Naive thymus-derived CD4-positive, alpha-beta T cell (primary cell): ENCODE measurements around the gene MSMP. TPM values are rescaled to one million over a fixed set of nuclear protein-coding genes. Genes with fewer than 3 reads are reported as not detected.

Experiments
- ATAC-seq: fragments of 150-1000 bp; cut with Tn5 transposase; 2 replicates; pipeline ENCODE4 v1.10.0; 2021; ENCODE audit warnings: mild to moderate bottlenecking, moderate library complexity
- CTCF ChIA-PET: fragments of 350-600 bp; sonication (Branson Sonifier 250); formaldehyde crosslinking; loops from one replicate; lab custom pipeline; 2021; ENCODE audit warnings: antibody characterized with exemption; lab: Charles Lee
- POLR2A ChIA-PET: fragments of 350-600 bp; sonication (Branson Sonifier 250); formaldehyde crosslinking; loops from one replicate; lab custom pipeline; 2021; ENCODE audit warnings: antibody characterized with exemption, inconsistent platforms; lab: Charles Lee
- DNase-seq, 9 donors: peaks; one replicate each; pipeline versions ENCODE4 v3.0.0 to v3.0.0-alpha.2; 2020 to 2022; ENCODE audit warnings: mixed read lengths in 1 of 9
- H3K27ac ChIP-seq: one replicate; pipeline ENCODE4 v1.7.0; 2013; ENCODE audit warnings: mild to moderate bottlenecking, low read depth, low read length, moderate library complexity
- H3K27me3 ChIP-seq, 2 donors: one replicate each; pipeline ENCODE4 v1.7.0; 2013; ENCODE audit warnings: low read length in 2 of 2, mild to moderate bottlenecking in 2 of 2, moderate library complexity in 2 of 2; ENCODE audit not compliant: control insufficient read depth in 2 of 2, insufficient read depth in 2 of 2
- H3K36me3 ChIP-seq, 3 experiments: 1 replicate in 2 of 3; 2 replicates in 1 of 3; pipeline ENCODE4 v1.7.0; 2013; ENCODE audit warnings: low read length in 3 of 3, mild to moderate bottlenecking in 3 of 3, moderate library complexity in 1 of 3; ENCODE audit not compliant: insufficient read depth in 3 of 3, control insufficient read depth in 2 of 3
- H3K4me1 ChIP-seq, 2 donors: one replicate each; pipeline ENCODE4 v1.7.0; 2013; ENCODE audit warnings: low read length in 2 of 2, mild to moderate bottlenecking in 2 of 2, moderate library complexity in 1 of 2; ENCODE audit not compliant: control insufficient read depth in 2 of 2, insufficient read depth in 2 of 2
- H3K4me3 ChIP-seq: 2 replicates; pipeline ENCODE4 v1.7.0; 2013; ENCODE audit warnings: mild to moderate bottlenecking, low read length
- H3K9me3 ChIP-seq, 3 experiments: 1 replicate in 2 of 3; 2 replicates in 1 of 3; pipeline ENCODE4 v1.7.0; 2013; ENCODE audit warnings: low read length in 3 of 3; ENCODE audit not compliant: control insufficient read depth in 2 of 3
- H3K27ac Mint-ChIP-seq, 9 donors: one replicate each; pipeline ENCODE4 v1.8.0; 2020 to 2022; ENCODE audit warnings: mixed read lengths in 9 of 9, mild to moderate bottlenecking in 8 of 9, moderate library complexity in 5 of 9, inconsistent platforms in 2 of 9
- H3K27me3 Mint-ChIP-seq, 5 donors: one replicate each; pipeline ENCODE4 v1.8.0; 2021 to 2022; ENCODE audit warnings: mixed read lengths in 5 of 5, mild to moderate bottlenecking in 1 of 5
- H3K36me3 Mint-ChIP-seq, 5 donors: one replicate each; pipeline ENCODE4 v1.8.0; 2020 to 2022; ENCODE audit warnings: mixed read lengths in 5 of 5, mild to moderate bottlenecking in 3 of 5, inconsistent platforms in 1 of 5
- H3K4me1 Mint-ChIP-seq, 7 donors: one replicate each; pipeline ENCODE4 v1.8.0; 2020 to 2022; ENCODE audit warnings: mixed read lengths in 7 of 7, mild to moderate bottlenecking in 3 of 7, inconsistent platforms in 1 of 7
- H3K4me3 Mint-ChIP-seq, 10 donors: one replicate each; pipeline ENCODE4 v1.8.0; 2020 to 2022; ENCODE audit warnings: mild to moderate bottlenecking in 10 of 10, mixed read lengths in 10 of 10, moderate library complexity in 6 of 10, inconsistent platforms in 2 of 10
- H3K9me3 Mint-ChIP-seq, 11 donors: one replicate each; pipeline ENCODE4 v1.8.0; 2020 to 2022; ENCODE audit warnings: mixed read lengths in 11 of 11, mild to moderate bottlenecking in 4 of 11, inconsistent platforms in 1 of 11, moderate library complexity in 1 of 11
- intact Hi-C, 2 donors: fragments of 100-400 bp; cut with micrococcal nuclease; formaldehyde crosslinking; loops; one replicate each; pipeline ENCODE4 v1.15.1; 2023
- polyA plus RNA-seq, 2 donors: library from polyadenylated mRNA; unstranded; fragments of 300-500 nt; fragmentation: Illumina TruSeq; gene quantifications; one replicate each; pipeline ENCODE4 v1.2.3, GENCODE V29; 2021
- total RNA-seq, 6 experiments: library from RNA in 5 of 6; stranded (reverse) in 5 of 6; gene quantifications; 1 replicate in 5 of 6; 2 replicates in 1 of 6; pipeline ENCODE4 v1.2.3 and lab custom pipeline; 2021 to 2026

MSMP gene
- total and polyA plus RNA-seq, 7 experiments from 2014 or later, result 0.48 to 0.84 (median 0.61) TPM; not detected in 4

DNA sequence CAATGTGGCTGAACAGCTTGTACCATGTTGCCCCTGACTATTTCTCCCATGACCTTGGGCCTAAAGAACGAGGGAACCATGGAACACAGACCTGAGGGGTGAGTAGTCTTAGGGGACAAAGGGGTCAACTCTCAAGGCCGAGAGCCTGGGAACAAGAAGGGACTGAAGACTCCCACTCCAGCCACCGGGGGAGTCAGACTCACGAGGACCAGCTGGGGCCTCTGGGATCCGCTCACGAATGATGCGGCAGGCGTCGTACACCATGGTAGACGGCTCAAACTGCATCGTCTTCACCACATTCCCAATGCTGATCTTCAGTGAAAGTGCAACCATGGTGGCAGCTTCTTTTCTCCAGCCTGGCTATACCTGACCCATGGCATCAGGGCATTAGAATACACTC, 28.7 kb downstream of the MSMP start:
- H3K27ac Mint-ChIP-seq, result no peak overlapping the region
- no peaks in the 10 kb centered on the region for H3K27me3 Mint-ChIP-seq
- POLR2A ChIA-PET, result interaction anchor here (0.6 to 1.3 kb wide), 3 partner anchors 26 to 113 kb away, joined by 3 to 5 read pairs (median 4); no protein-coding TSS in a partner anchor

DNA sequence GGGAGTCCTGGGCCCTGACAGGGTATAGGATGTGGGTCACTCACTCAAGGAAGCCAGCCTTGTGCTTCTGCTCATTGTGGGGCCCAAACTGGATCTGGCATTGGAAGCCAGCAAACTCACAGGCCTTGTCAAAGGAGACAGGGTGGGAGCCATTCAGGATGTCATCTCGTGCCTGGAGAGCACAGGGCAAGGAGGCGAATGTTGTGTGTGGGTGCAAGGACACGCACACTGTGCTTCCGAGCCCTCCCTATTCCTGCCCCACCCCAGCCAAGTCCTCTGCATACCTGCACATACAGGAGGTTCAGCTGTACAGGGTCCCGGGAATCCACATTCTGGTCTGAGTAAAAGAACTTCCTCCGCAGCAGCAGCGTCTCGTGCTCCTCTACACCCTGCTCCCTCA, 30.2 kb downstream of the MSMP start:
- no peak overlapping the region for H3K27ac Mint-ChIP-seq
- no peak for DNase-seq
- no peak overlapping the region for H3K4me3 ChIP-seq
- H3K4me1 Mint-ChIP-seq, result peaks cover 0 to 23% (median 8%) of the 10 kb centered on the region in 7 donors
- CTCF ChIA-PET, result interaction anchor here (0.7 kb wide), 2 partner anchors 158 to 252 kb away, joined by 3 read pairs; no protein-coding TSS in a partner anchor
- H3K4me1 ChIP-seq, result peaks cover 21 to 22% of the 10 kb centered on the region in 2 donors
- peaks cover 0 to 2% (median 0%) of the 10 kb centered on the region in 11 donors for H3K9me3 Mint-ChIP-seq
- no peaks in the 10 kb centered on the region for H3K9me3 ChIP-seq
- no peak overlapping the region for H3K4me3 Mint-ChIP-seq
- POLR2A ChIA-PET, result interaction anchor here (1.0 kb wide), 1 partner anchor 9 kb away, joined by 3 read pairs; no protein-coding TSS in a partner anchor
- intact Hi-C loops, result no loop called here
- H3K36me3 ChIP-seq, result peaks cover 39 to 68% (median 59%) of the 10 kb centered on the region in 3 experiments
- no peak for ATAC-seq
- no peak overlapping the region for H3K27ac ChIP-seq
- H3K27me3 ChIP-seq, result no peaks in the 10 kb centered on the region
- no peaks in the 10 kb centered on the region for H3K27me3 Mint-ChIP-seq
- H3K36me3 Mint-ChIP-seq, result peaks cover 24 to 39% (median 29%) of the 10 kb centered on the region in 5 donors

More for the DNA sequence above, 28.7 kb downstream of the MSMP start:
- no peak for ATAC-seq
- Histone ChIP-seq H3K4me3 (no peak overlapping the region), H3K36me3 (peaks cover 27 to 53% (median 45%) of the 10 kb centered on the region in 3 experiments), H3K27me3 (no peaks in the 10 kb centered on the region), H3K9me3 (no peaks in the 10 kb centered on the region), H3K4me1 (peaks cover 36% of the 10 kb centered on the region in 2 donors), H3K27ac (no peak overlapping the region)
- Mint-ChIP-seq H3K4me1 (peaks cover 0 to 23% (median 8%) of the 10 kb centered on the region in 7 donors), H3K4me3 (no peak overlapping the region), H3K9me3 (peaks cover 0 to 2% (median 0%) of the 10 kb centered on the region in 11 donors), H3K36me3 (peaks cover 16 to 32% (median 29%) of the 10 kb centered on the region in 5 donors)
- intact Hi-C loops, result no loop called here
- CTCF ChIA-PET, result interaction anchor here (0.9 to 1.6 kb wide), 2 partner anchors 13 to 78 kb away, joined by 3 read pairs; no protein-coding TSS in a partner anchor
- no peak for DNase-seq

DNA sequence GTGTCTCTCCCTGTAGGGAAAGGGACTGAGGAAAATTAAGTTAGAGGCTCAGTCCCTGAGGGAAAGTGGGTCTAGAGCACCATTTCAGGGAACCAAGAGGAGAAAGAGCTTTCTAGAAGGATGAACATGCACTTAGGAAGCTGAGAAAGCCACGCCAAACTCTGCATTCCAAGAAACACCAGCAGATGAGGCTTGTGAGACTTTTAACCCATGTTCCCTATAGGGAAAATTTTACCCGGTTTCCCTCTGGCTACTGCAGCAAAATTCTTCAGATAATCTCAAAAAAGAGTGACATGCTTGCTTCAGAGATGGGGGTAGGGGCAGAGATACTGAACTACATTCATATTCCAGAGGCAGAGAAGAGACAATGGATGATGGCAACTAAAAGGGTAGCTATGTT, 30.6 kb downstream of the MSMP start:
- Mint-ChIP-seq H3K36me3 (peaks cover 24 to 41% (median 30%) of the 10 kb centered on the region in 5 donors), H3K27ac (peak overlapping the region in 1 of 9 donors; percentile 31), H3K9me3 (peaks cover 0 to 2% (median 0%) of the 10 kb centered on the region in 11 donors), H3K4me1 (peaks cover 0 to 23% (median 8%) of the 10 kb centered on the region in 7 donors), H3K4me3 (no peak overlapping the region), H3K27me3 (no peaks in the 10 kb centered on the region)
- Histone ChIP-seq H3K27me3 (no peaks in the 10 kb centered on the region), H3K27ac (no peak overlapping the region), H3K36me3 (peaks cover 44 to 73% (median 62%) of the 10 kb centered on the region in 3 experiments), H3K4me1 (peaks cover 17 to 18% of the 10 kb centered on the region in 2 donors), H3K4me3 (no peak overlapping the region), H3K9me3 (no peaks in the 10 kb centered on the region)
- ChIA-PET CTCF (interaction anchor here (0.7 to 0.9 kb wide), 2 partner anchors 31 to 159 kb away, joined by 3 read pairs; no protein-coding TSS in a partner anchor), POLR2A (interaction anchor here (1.0 kb wide), 1 partner anchor 10 kb away, joined by 3 read pairs; no protein-coding TSS in a partner anchor)
- DNase-seq (no peak), ATAC-seq (no peak)
- intact Hi-C loops, result no loop called here

DNA sequence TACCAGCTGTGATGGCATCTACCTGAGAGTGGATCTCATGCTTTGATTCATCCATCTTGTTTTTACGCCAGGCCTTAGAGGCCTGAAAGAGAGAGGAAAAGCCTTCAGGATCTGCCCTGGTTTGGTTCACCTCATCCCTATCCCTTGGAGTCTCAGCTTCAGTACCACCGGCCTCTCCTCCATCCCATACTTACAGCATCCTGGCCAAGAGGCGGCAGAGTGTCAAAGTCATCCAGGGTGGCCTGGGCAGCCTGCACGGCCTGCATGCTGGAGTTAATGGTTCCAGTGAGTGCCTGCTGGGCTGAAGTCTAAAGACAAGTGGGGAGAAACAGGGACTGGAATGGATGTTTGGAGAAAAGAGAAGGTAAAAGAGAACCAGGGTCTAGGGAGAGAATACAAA, 34.5 kb downstream of the MSMP start:
- ChIA-PET POLR2A (no interaction called here), CTCF (no interaction called here)
- no peak for DNase-seq
- Histone ChIP-seq H3K27me3 (no peaks in the 10 kb centered on the region), H3K27ac (no peak overlapping the region), H3K9me3 (no peaks in the 10 kb centered on the region), H3K4me3 (no peak overlapping the region), H3K36me3 (peaks cover 52 to 100% (median 86%) of the 10 kb centered on the region in 3 experiments), H3K4me1 (no peaks in the 10 kb centered on the region)
- Mint-ChIP-seq H3K4me1 (peaks cover 0 to 14% (median 3%) of the 10 kb centered on the region in 7 donors), H3K9me3 (peaks cover 0 to 1% (median 0%) of the 10 kb centered on the region in 11 donors), H3K4me3 (no peak overlapping the region), H3K27me3 (no peaks in the 10 kb centered on the region), H3K36me3 (peaks cover 28 to 62% (median 39%) of the 10 kb centered on the region in 5 donors), H3K27ac (peak overlapping the region in 2 of 9 donors; percentile 8 to 19)
- ATAC-seq, result no peak
- intact Hi-C loops, result no loop called here

DNA sequence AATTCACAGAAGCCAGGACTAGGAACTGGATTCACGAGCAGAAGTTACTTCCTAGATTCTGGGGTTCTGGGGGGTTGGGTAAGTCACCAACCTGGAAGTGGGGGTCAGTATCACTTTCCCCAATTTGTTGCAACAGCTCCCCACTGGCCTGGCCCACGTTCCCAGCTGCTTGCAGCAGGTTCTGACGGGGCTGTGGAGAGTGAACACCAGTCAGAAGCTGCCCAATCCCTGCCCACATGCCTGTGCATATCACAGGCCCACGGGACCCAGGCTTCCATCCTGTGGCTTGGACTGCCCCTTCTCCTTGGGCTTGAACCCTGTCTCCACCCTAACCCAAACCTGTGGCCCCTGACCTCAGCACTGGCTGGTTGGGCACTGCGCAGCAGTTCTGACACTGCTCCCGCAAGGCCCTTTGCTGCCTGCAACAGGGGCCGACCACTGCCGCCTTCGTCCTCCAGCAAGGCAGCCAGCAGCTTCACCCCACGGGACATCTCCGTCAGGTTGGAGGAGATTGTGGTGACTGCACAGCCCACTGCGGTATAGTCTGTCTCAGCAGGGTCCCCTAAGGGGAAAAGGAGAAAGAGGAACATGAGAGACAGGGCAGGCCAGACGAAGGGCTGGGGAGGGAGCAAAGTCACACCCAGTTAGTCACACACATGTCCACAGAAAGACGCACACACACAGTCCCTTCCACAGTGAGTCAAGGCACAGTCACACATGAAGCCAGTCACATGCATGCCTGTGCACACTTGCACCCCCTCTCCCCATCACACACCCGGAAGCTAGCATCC, 35.2 kb downstream of the MSMP start:
- ATAC-seq (peak; percentile 75), DNase-seq (no peak)
- POLR2A ChIA-PET, result no interaction called here
- Histone ChIP-seq H3K4me3 (no peak overlapping the region), H3K27ac (no peak overlapping the region), H3K4me1 (no peaks in the 10 kb centered on the region), H3K27me3 (no peaks in the 10 kb centered on the region), H3K9me3 (no peaks in the 10 kb centered on the region), H3K36me3 (peaks cover 52 to 100% (median 85%) of the 10 kb centered on the region in 3 experiments)
- Mint-ChIP-seq H3K4me3 (no peak overlapping the region), H3K4me1 (peaks cover 0 to 13% (median 0%) of the 10 kb centered on the region in 7 donors), H3K27me3 (no peaks in the 10 kb centered on the region), H3K36me3 (peaks cover 26 to 64% (median 37%) of the 10 kb centered on the region in 5 donors), H3K9me3 (peaks cover 0 to 1% (median 0%) of the 10 kb centered on the region in 11 donors), H3K27ac (peak overlapping the region in 3 of 9 donors; percentile 8 to 70 (median 19))
- CTCF ChIA-PET, result interaction anchor here (1.2 kb wide), 1 partner anchor 22 kb away, joined by 4 read pairs; no protein-coding TSS in a partner anchor
- intact Hi-C loops, result no loop called here

DNA sequence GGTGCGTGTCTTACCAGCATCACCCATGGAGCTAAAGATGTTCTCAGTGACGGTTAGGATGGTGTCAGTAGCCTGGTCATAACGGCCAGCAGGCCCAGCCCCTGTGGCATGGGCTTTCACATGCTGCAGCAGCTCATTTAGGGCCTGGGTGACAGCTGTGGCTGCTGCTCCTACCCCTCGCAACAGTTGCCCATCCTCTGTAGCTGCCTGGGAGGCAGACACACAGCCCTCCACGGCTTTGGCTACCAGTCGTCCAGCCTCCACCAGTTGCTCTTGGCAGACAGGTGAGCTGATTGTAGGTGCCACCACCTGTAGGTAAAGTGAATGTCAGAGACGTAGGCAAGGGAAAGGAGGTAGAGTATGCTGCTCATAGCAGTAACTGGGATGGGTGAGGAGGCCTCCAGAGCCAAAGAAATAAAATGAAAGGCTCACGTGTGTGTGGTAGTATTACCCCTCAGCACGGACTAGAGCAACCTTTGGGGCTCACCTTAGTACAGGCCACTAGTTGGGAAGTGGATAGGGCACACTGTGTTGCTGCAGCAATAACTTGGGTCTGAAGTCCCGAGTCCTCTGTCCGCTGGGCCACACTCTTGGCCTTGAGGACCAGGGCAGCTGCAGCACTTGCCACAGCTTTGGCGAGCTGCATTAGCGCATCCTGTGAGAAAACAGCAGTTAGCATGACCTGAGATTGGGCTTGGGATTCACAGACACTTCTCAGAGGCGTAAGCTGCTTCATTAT, 36.8 kb downstream of the MSMP start:
- H3K4me3 Mint-ChIP-seq, result no peak overlapping the region
- CTCF ChIA-PET, result interaction anchor here (0.8 to 1.2 kb wide), 2 partner anchors 11 to 21 kb away, joined by 3 to 6 read pairs; no protein-coding TSS in a partner anchor
- Histone ChIP-seq H3K9me3 (no peaks in the 10 kb centered on the region), H3K27me3 (no peaks in the 10 kb centered on the region), H3K4me3 (no peak overlapping the region), H3K36me3 (peaks cover 44 to 100% (median 82%) of the 10 kb centered on the region in 3 experiments), H3K27ac (no peak overlapping the region), H3K4me1 (no peaks in the 10 kb centered on the region)
- ATAC-seq (no peak), DNase-seq (no peak)
- H3K27me3 Mint-ChIP-seq, result no peaks in the 10 kb centered on the region
- H3K27ac Mint-ChIP-seq, result peak overlapping the region in 1 of 9 donors; percentile 71
- peaks cover 27 to 67% (median 34%) of the 10 kb centered on the region in 5 donors for H3K36me3 Mint-ChIP-seq
- H3K4me1 Mint-ChIP-seq, result peaks cover 0 to 13% (median 0%) of the 10 kb centered on the region in 7 donors
- intact Hi-C loops, result no loop called here
- peaks cover 0 to 1% (median 0%) of the 10 kb centered on the region in 11 donors for H3K9me3 Mint-ChIP-seq
- POLR2A ChIA-PET, result no interaction called here
